SIG-M5 (cell line): ENCODE measurements around the gene YAE1.

Experiments used
- DNase-seq: peaks from one replicate; lab custom pipeline; 2025; lab: John Stamatoyannopoulos, UW

YAE1 gene

DNA sequence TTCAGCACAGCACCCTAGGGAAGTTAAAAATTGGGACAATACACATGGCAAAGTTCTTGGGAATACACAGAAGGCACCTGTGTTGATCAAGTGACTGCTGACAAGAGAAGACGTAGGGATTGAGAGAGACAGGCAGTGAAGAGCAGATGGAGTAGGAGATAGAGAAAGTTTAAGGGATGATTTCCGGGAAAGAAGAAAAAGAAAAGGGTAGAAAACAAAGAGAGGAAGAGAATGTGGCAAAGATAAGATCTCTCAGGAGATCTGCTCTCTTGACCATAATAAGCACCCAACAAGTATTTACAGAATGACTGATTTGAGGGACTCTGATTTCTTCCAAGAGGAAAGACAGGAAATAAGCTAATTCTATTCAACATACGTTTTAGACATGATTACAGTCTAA, 42.1 kb downstream of the YAE1 start:
- DNase-seq, result no peak

DNA sequence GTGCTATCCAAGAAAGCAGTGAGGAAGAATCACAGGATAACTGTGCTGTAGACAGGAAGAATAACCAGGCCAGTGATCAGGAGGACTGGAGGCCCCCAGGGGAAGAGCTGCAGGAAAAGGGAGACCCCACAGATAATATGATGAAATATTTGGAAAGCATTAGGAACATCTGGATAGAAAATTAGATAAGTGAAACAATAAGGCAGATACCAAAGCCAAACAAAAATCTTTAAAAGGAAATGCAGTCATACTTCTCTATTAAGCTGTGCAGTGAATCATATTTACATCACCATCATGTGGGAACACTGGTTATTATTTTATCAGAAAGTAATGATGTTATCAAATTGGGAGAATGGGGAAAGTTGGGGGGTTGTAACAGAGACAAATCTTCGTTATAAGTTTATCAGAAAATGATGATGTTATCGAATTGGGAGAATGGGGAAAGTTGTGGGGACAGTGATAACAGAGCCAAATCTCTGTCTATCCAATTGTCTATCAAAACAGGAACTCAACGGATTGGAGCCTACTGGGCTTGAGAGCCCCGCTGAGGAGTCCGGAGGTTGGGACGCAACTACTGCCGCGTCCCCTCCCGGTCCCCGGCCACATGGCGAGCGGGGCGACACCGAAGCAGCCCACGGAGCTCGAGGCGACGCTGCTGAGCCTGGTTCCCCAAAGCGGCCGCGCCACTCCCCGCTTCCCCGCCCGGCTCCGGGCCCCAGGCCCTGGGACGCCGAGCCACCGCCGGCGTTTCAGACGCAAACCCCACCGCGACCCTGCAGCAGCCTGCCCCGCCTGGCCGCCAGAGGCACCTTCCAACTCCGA, 43.1 kb downstream of the YAE1 start:
- no peak for DNase-seq

DNA sequence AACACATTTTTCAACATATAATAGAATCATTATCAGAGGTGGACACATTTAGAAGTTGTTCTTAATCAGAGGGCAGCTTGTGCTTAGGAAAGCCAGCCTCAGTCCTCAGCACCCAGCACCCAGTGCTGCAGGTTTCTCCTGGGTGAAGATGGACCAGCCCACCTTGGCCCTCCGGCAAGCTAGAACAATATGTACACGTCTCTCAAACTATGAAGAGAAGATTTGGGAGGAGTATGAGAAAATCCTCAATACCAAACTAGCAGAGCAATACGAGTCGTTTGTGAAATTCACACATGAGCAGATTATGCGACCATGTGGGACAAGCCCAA, 43.7 kb downstream of the YAE1 start:
- no peak for DNase-seq

DNA sequence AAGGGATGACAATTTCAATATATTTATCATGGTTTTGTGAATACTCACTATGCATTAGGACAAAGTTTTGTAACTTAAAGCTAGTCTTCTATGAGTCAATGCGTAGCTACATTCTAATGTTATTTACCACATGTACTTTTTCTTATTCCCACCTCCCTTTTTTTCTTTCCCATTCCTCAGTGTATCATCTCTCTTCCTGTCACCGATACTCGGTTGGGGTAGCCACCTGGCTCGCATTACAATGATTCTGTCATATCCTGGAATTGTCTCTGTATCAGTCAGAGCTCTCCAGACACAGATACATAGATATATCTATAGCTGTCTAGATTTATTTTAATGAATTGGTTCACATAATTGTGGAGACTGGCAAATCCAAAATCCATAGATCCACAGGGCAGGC, 47.4 kb downstream of the YAE1 start:
- DNase-seq, result no peak

DNA sequence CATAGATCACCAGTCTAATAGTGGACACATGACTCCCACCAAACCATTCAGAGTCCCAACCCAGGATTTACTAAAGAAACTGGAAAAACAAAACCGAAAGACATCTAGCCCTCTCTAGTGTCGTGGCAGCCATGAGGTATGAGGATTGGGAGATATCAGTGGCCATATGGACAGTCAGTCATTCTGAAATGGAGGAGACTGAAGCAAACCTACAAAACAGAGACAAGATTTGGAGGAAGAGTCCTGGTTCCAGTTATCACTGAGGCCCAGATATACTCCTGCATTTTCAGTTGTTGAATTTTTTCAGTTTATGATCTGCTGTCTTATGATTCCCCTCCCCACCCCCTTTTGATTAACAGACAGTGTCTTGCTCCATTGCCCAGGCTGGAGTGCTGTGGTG, 48.1 kb downstream of the YAE1 start:
- DNase-seq, result no peak

DNA sequence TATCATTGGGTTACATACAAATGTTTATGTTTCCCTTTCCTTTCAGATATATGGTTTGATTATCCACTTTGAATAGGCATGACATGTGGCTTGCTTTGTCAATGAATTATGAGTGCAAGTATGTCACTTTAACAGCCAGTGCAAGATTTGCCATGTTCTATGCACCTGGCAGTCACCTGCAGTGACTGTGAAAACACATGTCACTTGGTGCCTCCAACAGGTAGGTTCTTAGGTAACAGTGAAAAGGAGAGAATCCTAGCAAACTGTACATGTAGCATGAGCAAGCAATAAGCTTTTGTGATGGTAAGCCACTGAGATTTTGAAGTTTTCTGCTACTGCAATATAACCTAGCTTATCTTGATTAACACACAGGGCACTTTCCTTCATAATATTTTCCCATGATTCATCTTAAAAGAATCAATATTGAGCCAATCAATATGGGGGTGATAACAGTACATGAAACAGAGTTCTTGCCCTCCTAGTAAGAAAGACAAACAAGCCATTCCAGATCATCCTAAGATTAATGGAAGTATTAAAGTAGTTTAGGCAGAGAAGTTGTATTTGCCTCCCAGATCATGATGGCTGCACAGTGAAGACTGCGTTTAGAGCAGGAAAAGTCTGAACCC, 49.3 kb downstream of the YAE1 start:
- DNase-seq, result no peak

DNA sequence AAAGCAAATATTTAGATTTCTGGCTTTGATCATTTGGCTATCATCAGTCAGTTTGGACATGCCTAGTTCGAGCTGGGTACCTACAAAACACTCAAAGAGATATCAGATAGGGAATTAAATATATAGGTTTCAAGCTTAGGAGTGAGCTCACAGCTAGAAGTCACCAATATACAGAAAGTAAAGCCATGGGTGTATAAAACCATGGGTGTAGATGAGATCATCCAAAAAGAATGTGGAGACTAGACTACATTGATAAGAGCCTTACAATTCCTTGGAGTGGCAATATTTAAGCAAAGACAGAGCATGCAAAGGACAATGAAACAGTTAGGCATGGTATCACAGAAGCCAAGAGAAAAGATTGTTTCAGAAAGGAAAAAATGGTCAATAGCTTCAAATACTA, 49.9 kb downstream of the YAE1 start:
- DNase-seq, result no peak

DNA sequence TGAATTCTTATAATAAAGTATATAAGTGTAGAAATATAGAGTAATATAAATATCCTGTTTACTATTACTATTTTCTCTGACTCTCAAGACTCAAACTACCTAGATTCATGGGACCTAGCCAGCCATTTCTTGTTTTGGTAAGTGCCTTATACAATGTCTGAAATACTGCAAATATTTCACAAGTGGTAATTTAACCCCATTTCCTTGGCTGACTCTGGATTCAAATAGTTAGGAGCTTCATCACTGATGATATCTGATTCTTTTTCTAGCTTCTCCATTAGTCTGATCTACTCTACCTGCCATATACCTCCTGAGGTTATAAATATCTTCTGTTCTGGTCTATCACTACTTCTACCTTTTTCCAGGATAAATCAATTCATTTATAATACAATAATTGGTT, 50.8 kb downstream of the YAE1 start:
- no peak for DNase-seq

DNA sequence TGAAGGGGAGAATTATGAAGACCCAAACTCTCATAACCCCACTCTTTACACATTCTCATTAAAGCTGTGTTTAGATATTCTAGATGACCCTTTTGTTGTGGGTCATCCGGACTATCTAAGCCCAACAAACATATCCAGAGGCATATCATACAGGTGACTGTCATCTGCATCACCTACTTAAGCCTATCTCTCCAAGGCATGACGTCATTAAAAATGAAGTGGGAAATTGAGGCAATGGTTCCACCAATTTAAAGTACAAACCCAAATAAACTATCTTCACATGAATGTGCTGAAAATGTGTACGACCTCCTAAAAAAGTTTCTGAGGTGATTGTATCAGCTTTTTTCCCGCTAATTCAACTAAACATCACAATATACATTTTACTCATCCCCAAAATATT, 52.7 kb downstream of the YAE1 start:
- no peak for DNase-seq

DNA sequence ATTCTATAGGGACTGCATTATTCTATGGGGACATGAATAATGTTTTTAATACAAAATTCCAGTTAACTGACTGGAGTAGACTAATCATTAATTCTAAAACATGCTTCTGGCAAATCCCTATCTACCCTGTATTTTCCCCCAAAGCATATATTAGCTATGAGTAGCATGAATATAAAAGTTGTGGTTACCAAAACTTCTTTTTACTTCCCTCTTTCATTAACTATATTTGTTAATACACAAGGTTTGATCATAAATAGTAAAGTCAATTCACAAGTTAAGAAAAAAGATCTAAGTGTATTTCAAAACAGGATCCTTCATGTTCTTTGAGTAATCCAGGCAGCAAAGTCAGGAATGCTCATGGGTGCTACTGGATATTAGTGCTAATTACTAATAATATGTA, 54.3 kb downstream of the YAE1 start:
- DNase-seq, result no peak

DNA sequence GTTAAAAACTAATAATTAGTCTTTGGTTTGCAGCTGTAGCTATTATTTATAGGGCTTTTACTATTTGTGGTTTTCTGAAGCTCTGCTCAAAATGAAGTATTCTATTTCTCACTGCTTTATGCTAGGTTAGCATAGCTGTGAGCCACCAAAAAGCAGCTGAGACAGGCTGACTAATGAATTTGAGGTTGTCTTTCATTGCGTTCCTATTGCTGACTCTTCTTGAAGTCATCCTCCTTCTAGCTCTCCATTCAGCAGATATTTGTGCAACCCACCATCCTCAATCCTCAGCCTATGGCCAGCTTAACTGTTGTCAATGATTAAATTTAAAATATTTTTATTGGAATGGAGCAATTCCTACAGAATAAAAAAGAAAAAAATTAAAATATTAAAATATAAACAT, 55.1 kb downstream of the YAE1 start:
- no peak for DNase-seq

DNA sequence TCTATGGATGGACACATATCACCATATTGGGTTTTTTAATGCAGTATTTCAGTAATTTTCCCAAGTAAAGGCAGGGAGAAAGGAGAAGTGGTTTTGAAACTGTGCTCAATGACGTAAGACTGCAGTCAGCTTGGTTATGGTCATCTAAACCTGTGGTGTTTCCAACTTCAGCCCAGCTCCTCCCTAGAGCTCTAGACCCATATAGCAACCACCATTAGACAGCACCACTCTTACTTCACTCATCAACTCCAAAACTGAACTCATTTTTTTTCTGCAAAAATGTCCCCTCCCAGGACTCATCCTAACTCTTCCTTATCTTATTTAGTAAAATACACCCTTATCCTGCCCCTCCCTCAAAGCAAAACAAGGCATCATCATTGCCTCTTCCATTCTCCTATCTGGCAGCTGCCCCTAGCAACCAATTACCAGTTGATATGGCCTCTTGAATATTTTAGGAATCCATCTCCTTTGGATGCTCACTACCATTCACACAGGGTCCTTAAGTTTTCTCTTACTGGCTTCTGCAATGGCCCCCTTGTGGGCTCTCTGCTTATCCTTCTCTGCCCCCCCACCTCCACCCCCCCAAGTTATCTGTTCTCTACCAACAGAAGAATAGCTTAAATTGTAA, 55.7 kb downstream of the YAE1 start:
- peak; percentile 9 for DNase-seq
